Chondrocyte (in vitro differentiated cells): ENCODE results near the gene TXN2. TPM values are rescaled to one million over a fixed set of nuclear protein-coding genes. Genes with fewer than 3 reads are reported as not detected.

Source experiments
- DNase-seq: peaks from one replicate; pipeline ENCODE4 v3.0.0; 2021; ENCODE audit warnings: mixed read lengths, low spot score
- H3K27ac Mint-ChIP-seq: one replicate; pipeline ENCODE4 v1.8.0; 2021; ENCODE audit warnings: mild to moderate bottlenecking, moderate library complexity, mixed read lengths; ENCODE audit not compliant: unreplicated experiment
- H3K27me3 Mint-ChIP-seq: 2 replicates; pipeline ENCODE4 v1.8.0; 2021; ENCODE audit warnings: low read depth, mixed read lengths
- H3K36me3 Mint-ChIP-seq: 2 replicates; pipeline ENCODE4 v1.8.0; 2021; ENCODE audit warnings: low read depth, mixed read lengths
- H3K4me1 Mint-ChIP-seq: 2 replicates; pipeline ENCODE4 v1.8.0; 2021; ENCODE audit warnings: low read depth, mild to moderate bottlenecking, mixed read lengths
- H3K4me3 Mint-ChIP-seq: one replicate; pipeline ENCODE4 v1.8.0; 2021; ENCODE audit warnings: mild to moderate bottlenecking, moderate library complexity, mixed read lengths; ENCODE audit not compliant: unreplicated experiment
- H3K9me3 Mint-ChIP-seq: 2 replicates; pipeline ENCODE4 v1.8.0; 2021; ENCODE audit warnings: low read depth, mixed read lengths
- CTCF ChIP-seq: fragments of 200-600 bp; sonication (generic); IDR thresholded peaks from 2 replicates; pipeline ENCODE4 v1.5.0; 2021; ENCODE audit warnings: antibody characterized with exemption, mild to moderate bottlenecking, moderate library complexity
- total RNA-seq: library from RNA; stranded (reverse); gene quantifications from 3 replicates; pipeline ENCODE4 v1.2.1, GENCODE V29; 2021

The TXN2 gene
- total RNA-seq, 1 donor from 2014 or later, result 48.5 TPM

- Mint-ChIP-seq H3K27me3 (no peaks in the 10 kb centered on the region), H3K4me3 (peak overlapping the region; percentile 45), H3K4me1 (peaks cover 42% of the 10 kb centered on the region), H3K36me3 (no peaks in the 10 kb centered on the region), H3K9me3 (no peaks in the 10 kb centered on the region), H3K27ac (peak overlapping the region; percentile 88)
- no peak for TF ChIP-seq CTCF
- no peak for DNase-seq
These were observed 61.2 kb downstream of the TXN2 start for GRCh38 chr22:36419912-36420882.

- peaks cover 39% of the 10 kb centered on the region for H3K4me1 Mint-ChIP-seq
- H3K27me3 Mint-ChIP-seq, result no peaks in the 10 kb centered on the region
- DNase-seq, result no peak
- no peak for TF ChIP-seq CTCF
- H3K27ac Mint-ChIP-seq, result peak overlapping the region; percentile 88
- no peaks in the 10 kb centered on the region for H3K9me3 Mint-ChIP-seq
- H3K36me3 Mint-ChIP-seq, result no peaks in the 10 kb centered on the region
- peak overlapping the region; percentile 45 for H3K4me3 Mint-ChIP-seq
These were observed 62.1 kb downstream of the TXN2 start for GRCh38 chr22:36419177-36419911.

GRCh38 chr22:36417281-36417686, 64.2 kb downstream of the TXN2 start:
- Mint-ChIP-seq H3K27ac (peak overlapping the region; percentile 51), H3K36me3 (no peaks in the 10 kb centered on the region), H3K4me3 (no peak overlapping the region), H3K27me3 (no peaks in the 10 kb centered on the region), H3K4me1 (peaks cover 33% of the 10 kb centered on the region), H3K9me3 (no peaks in the 10 kb centered on the region)
- TF ChIP-seq CTCF, result no peak
- no peak for DNase-seq

Other genes with a start within 250 kb of the TXN2 start
- gene APOL2, start 242.1 kb downstream of the TXN2 start, total RNA-seq, result 58.7 to 84.1 TPM (median 83.8 TPM) in 3 replicates
- gene APOL1, start 228.5 kb downstream of the TXN2 start, total RNA-seq, result 16.7 to 38.4 TPM (median 16.9 TPM) in 3 replicates
- 1,046 to 1,908 TPM (median 1,853 TPM) in 3 replicates for gene MYH9, start 93.7 kb downstream of the TXN2 start, total RNA-seq
- 21.0 to 23.1 TPM (median 23.0 TPM) in 3 replicates for gene FOXRED2, start 25.4 kb upstream of the TXN2 start, total RNA-seq
- gene EIF3D, start 47.5 kb upstream of the TXN2 start, total RNA-seq, result 80.5 to 97.8 TPM (median 96.1 TPM) in 3 replicates
- not detected in 3 replicates for gene CACNG2, start 222.1 kb upstream of the TXN2 start, total RNA-seq